Measurements from ENCODE around the gene SMIM26. TPM values are rescaled to one million over a fixed set of nuclear protein-coding genes. Genes with fewer than 3 reads are reported as not detected.

SMIM26 gene
- total and polyA plus RNA-seq, 12 donors: 80.7 to 180 (median 109) TPM

DNA sequence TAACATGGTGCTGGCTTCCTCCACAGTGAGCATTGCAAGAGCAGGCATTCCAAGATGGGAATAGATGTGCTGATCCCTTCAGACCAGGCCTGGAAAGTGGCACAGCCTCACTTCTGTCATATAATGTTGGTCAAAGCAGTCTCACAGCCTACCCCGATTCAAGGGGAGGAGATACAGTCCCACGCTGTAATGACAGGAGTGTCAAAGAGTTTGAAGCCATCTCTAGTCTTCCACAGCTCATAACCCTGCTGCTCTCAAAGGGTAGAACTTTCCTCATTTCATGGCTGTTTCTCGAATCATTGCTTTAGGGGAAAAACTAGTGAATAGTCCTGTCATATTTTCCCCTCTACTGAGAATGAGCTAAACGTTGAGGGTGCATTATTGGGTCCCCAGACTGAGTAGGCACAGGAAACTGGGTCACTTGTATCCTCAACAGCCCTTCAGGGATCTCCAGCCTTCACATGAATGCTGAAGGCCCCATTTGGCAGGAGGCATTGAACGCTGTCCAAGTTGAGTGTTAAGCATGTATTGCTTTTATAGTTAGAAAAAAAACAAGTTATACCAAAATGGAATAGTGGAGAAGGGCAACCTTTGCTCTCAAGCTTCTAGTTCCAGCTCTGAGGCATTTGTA is 47.9 kb downstream of the SMIM26 start:
- no peak overlapping the region for H3K4me3 ChIP-seq
- peaks cover 0 to 5% (median 0%) of the 10 kb centered on the region in 11 donors for H3K9me3 ChIP-seq
- intact Hi-C loops (cut with DNase I): no loop called here
- peaks cover 0 to 14% (median 4%) of the 10 kb centered on the region in 9 donors for H3K4me1 ChIP-seq
- TF ChIP-seq, protein P1, sequence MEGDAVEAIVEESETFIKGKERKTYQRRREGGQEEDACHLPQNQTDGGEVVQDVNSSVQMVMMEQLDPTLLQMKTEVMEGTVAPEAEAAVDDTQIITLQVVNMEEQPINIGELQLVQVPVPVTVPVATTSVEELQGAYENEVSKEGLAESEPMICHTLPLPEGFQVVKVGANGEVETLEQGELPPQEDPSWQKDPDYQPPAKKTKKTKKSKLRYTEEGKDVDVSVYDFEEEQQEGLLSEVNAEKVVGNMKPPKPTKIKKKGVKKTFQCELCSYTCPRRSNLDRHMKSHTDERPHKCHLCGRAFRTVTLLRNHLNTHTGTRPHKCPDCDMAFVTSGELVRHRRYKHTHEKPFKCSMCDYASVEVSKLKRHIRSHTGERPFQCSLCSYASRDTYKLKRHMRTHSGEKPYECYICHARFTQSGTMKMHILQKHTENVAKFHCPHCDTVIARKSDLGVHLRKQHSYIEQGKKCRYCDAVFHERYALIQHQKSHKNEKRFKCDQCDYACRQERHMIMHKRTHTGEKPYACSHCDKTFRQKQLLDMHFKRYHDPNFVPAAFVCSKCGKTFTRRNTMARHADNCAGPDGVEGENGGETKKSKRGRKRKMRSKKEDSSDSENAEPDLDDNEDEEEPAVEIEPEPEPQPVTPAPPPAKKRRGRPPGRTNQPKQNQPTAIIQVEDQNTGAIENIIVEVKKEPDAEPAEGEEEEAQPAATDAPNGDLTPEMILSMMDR (IDR thresholded peaks at IDR 0.05): no peak
- H3K27ac ChIP-seq: peak overlapping the region in 1 of 10 donors; percentile 6
- no peak for ATAC-seq
- no peak for DNase-seq
- H3K27me3 ChIP-seq: no peaks in the 10 kb centered on the region
- WGBS, 2 donors: 68 to 75% methylated on average over 5 of the region's 5 CpGs
- peaks cover 0 to 20% (median 3%) of the 10 kb centered on the region in 9 donors for H3K36me3 ChIP-seq

Other genes with a start within 250 kb of the SMIM26 start
- gene DZANK1, start 100.4 kb upstream of the SMIM26 start, total RNA-seq: 1 to 10 TPM in 3 of 10 donors, under 1 TPM in 7; 0.35 to 1.7 (median 0.83) TPM
- 1 to 10 TPM in 1 of 2 donors, under 1 TPM in 1; 0.78 to 1.3 TPM for gene DZANK1, start 100.4 kb upstream of the SMIM26 start, polyA plus RNA-seq
- gene POLR3F, start 100.0 kb upstream of the SMIM26 start, total RNA-seq: 10 to 100 TPM in 1 of 10 donors, 1 to 10 TPM in 9; 6.5 to 10.1 (median 7.8) TPM
- gene POLR3F, start 100.0 kb upstream of the SMIM26 start, polyA plus RNA-seq: 1 to 10 TPM; 6.9 to 7.8 TPM
- 10 to 100 TPM in 1 of 10 donors, 1 to 10 TPM in 9; 4.7 to 10.3 (median 6.8) TPM for gene RBBP9, start 70.2 kb upstream of the SMIM26 start, total RNA-seq
- 1 to 10 TPM; 1.8 to 3.2 TPM for gene RBBP9, start 70.2 kb upstream of the SMIM26 start, polyA plus RNA-seq
- gene SEC23B, start 59.5 kb upstream of the SMIM26 start, total RNA-seq: 10 to 100 TPM in 9 of 10 donors, 1 to 10 TPM in 1; 7.5 to 20.5 (median 10.9) TPM
- 10 to 100 TPM in 1 of 2 donors, 1 to 10 TPM in 1; 2.6 to 10.4 TPM for gene SEC23B, start 59.5 kb upstream of the SMIM26 start, polyA plus RNA-seq
- 10 to 100 TPM; 11.0 to 21.7 (median 14.3) TPM for gene DTD1, start 20.6 kb downstream of the SMIM26 start, total RNA-seq
- gene DTD1, start 20.6 kb downstream of the SMIM26 start, polyA plus RNA-seq: 10 to 100 TPM in 1 of 2 donors, 1 to 10 TPM in 1; 5.2 to 31.9 TPM
- under 1 TPM in 1 of 10 donors, not detected in 9; 0.45 TPM for gene SCP2D1, start 246.4 kb downstream of the SMIM26 start, total RNA-seq
- not detected for gene SCP2D1, start 246.4 kb downstream of the SMIM26 start, polyA plus RNA-seq

Data from heart right ventricle (tissue), 16 donors.